Ascending aorta (tissue), 2 donors: ENCODE data around the gene PARD6B. TPM values are rescaled to one million over a fixed set of nuclear protein-coding genes. Genes with fewer than 3 reads are reported as not detected.
"Not testable (repeated sequence)": the region's sequence is repeated elsewhere in the genome, so short reads cannot be mapped to it uniquely, and the experiment has no call there.

Source experiments
- DNase-seq, 2 donors: peaks; one replicate each; pipeline ENCODE4 v3.0.0-alpha.2; 2019; ENCODE audit warnings: low spot score in 2 of 2
- H3K27ac ChIP-seq, 2 donors: fragments of 200-600 bp; sonication (generic); one replicate each; pipeline ENCODE4 v1.5.1; 2016 to 2017; ENCODE audit warnings: mild to moderate bottlenecking in 1 of 2
- H3K27me3 ChIP-seq: fragments of 200-600 bp; sonication (generic); one replicate; pipeline ENCODE4 v1.5.1; 2017
- H3K36me3 ChIP-seq, 2 donors: fragments of 200-600 bp; sonication (generic); one replicate each; pipeline ENCODE4 v1.5.1; 2016
- H3K4me1 ChIP-seq, 2 donors: fragments of 200-600 bp; sonication (generic); one replicate each; pipeline ENCODE4 v1.5.1; 2016 to 2017; ENCODE audit warnings: mild to moderate bottlenecking in 1 of 2
- H3K4me3 ChIP-seq, 2 donors: fragments of 200-600 bp; sonication (generic); one replicate each; pipeline ENCODE4 v1.5.1; 2016 to 2017; ENCODE audit warnings: mild to moderate bottlenecking in 1 of 2
- H3K9me3 ChIP-seq, 2 donors: fragments of 200-600 bp; sonication (generic); one replicate each; pipeline ENCODE4 v1.5.1; 2016
- CTCF ChIP-seq, 3 experiments: fragments of 200-600 bp in 2 of 3; fragments of 450-650 bp in 1 of 3; sonication (generic) in 2 of 3; IDR thresholded peaks; one replicate each; pipeline ENCODE4 v1.5.1; 2016 to 2019; ENCODE audit warnings: antibody characterized with exemption in 3 of 3, mild to moderate bottlenecking in 1 of 3, moderate library complexity in 1 of 3
- intact Hi-C: fragments of 100-400 bp; cut with DNase I; formaldehyde crosslinking; loops from one replicate; pipeline ENCODE4 v1.15.1; 2023
- total RNA-seq: library from RNA; depleted of rRNA; stranded (reverse); fragments of >200 nt; gene quantifications from one replicate; pipeline ENCODE4 v1.1.0, GENCODE V29; 2016

The PARD6B gene
- total RNA-seq, 1 donor from 2014 or later: 1.2 TPM

DNA sequence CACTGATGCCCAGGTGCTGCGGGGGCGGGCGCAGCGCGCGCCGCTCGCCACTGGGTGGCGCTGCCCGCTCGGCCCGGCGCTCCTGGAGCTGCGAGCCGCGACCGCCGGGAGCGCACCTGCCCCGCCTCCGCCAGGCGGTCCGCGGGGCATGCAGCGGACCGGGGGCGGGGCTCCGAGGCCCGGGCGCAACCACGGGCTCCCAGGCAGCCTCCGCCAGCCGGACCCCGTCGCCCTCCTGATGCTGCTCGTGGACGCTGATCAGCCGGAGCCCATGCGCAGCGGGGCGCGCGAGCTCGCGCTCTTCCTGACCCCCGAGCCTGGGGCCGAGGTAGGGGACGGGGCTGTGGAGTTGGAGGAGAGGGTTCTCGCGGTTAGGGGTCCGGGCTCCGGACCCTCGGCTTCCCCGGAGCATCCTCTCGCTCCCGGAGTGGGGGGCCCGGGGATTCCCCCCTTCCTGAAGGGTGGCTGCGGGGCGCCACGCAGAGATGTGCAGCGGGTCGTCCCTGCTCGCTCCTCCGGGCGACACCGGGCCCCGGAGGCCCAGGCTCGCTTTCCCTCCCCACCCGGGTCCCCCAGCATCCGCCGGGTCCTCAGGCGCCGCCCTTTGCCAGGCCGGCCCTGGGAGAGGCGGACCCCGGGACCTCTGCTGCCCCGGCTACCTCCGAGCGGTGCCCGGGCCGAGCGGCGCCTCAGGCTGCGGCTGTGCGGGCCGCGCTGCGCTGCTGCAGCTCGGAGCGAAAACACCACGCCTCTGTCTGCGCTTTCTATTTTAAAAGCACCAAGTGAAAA lies 63.7 kb downstream of the PARD6B start, which contains the start of gene BCAS4:
BCAS4 (plus strand) TSS at position 216 of the 789 bp plus-strand sequence; CDS start at position 239, 23 bp downstream.
- DNase-seq: peak; percentile 16 to 83
- H3K9me3 ChIP-seq: no peaks in the 10 kb centered on the region
- peak within 1 kb of the TSS; percentile 79 to 84 for H3K4me3 ChIP-seq
- no peaks in the 10 kb centered on the region for H3K36me3 ChIP-seq
- H3K27ac ChIP-seq: peak within 1 kb of the TSS; percentile 70 to 83
- peaks cover 7 to 24% of the 10 kb centered on the region in 2 donors for H3K4me1 ChIP-seq
- intact Hi-C loops: loop anchor here (1.0 to 5.0 kb wide), 4 partner anchors 20 to 512 kb away; no protein-coding TSS in a partner anchor
- H3K27me3 ChIP-seq: no peaks in the 10 kb centered on the region
- peak in 2 of 3 experiments; percentile 59 to 100 for TF ChIP-seq CTCF (IDR thresholded peaks at IDR 0.05)

DNA sequence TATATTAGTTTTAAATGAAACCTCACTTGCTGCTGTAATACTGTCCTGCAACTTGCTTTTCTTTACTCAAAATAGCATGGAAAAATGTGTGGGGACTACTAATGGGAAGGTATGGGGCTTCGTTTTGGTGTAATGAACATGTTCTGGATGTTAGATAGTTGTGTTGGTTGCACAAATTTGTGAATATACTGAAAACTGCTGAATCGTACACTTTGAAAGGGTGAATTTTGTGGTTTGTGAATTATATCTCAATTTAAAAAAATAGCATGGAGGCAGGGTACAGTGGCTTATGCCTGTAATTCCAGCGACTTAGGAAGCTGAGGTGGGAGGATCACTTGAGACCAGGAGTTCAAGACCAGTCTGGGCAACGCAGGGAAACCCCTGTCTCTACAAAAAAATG lies 65.8 kb downstream of the PARD6B start:
- no peak for TF ChIP-seq CTCF (IDR thresholded peaks at IDR 0.05)

DNA sequence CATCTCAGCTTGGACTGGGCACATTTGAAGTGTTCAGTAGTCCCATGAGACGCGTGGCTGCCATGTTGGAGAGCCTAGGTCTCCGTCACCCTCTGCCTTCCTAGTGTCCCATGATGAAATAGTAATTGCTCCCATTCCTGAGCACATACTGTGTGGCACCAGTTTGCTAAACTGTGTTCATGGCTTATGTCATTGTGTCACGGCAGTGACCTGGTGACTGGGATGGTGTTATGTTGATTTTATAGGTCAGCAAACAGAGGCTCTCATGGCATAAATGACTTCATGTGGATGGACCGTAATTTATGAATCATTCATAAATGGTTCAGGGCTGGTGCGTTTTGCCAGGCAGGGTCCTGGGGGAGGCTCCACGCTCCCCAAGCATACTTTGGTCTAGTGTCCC lies 67.3 kb downstream of the PARD6B start:
- Histone ChIP-seq H3K4me1 (peaks cover 3 to 13% of the 10 kb centered on the region in 2 donors), H3K4me3 (no peak overlapping the region), H3K27me3 (no peaks in the 10 kb centered on the region), H3K27ac (no peak overlapping the region), H3K36me3 (no peaks in the 10 kb centered on the region), H3K9me3 (no peaks in the 10 kb centered on the region)
- TF ChIP-seq CTCF (IDR thresholded peaks at IDR 0.05): no peak
- DNase-seq: no peak
- intact Hi-C loops: no loop called here

More for the DNA sequence above, 65.8 kb downstream of the PARD6B start:
- DNase-seq: no peak
- intact Hi-C loops: no loop called here
- Histone ChIP-seq H3K36me3 (no peaks in the 10 kb centered on the region), H3K4me1 (peaks cover 3 to 18% of the 10 kb centered on the region in 2 donors), H3K9me3 (no peaks in the 10 kb centered on the region), H3K4me3 (no peak overlapping the region), H3K27me3 (no peaks in the 10 kb centered on the region), H3K27ac (no peak overlapping the region)

GRCh38 chr20:50799176-50799889 lies 68.0 kb downstream of the PARD6B start:
- no peaks in the 10 kb centered on the region for H3K9me3 ChIP-seq
- no peaks in the 10 kb centered on the region for H3K36me3 ChIP-seq
- intact Hi-C loops: no loop called here
- no peak for DNase-seq
- H3K27ac ChIP-seq: no peak overlapping the region
- H3K4me1 ChIP-seq: peaks cover 1 to 9% of the 10 kb centered on the region in 2 donors
- no peaks in the 10 kb centered on the region for H3K27me3 ChIP-seq
- TF ChIP-seq CTCF (IDR thresholded peaks at IDR 0.05): no peak
- H3K4me3 ChIP-seq: no peak overlapping the region

DNA sequence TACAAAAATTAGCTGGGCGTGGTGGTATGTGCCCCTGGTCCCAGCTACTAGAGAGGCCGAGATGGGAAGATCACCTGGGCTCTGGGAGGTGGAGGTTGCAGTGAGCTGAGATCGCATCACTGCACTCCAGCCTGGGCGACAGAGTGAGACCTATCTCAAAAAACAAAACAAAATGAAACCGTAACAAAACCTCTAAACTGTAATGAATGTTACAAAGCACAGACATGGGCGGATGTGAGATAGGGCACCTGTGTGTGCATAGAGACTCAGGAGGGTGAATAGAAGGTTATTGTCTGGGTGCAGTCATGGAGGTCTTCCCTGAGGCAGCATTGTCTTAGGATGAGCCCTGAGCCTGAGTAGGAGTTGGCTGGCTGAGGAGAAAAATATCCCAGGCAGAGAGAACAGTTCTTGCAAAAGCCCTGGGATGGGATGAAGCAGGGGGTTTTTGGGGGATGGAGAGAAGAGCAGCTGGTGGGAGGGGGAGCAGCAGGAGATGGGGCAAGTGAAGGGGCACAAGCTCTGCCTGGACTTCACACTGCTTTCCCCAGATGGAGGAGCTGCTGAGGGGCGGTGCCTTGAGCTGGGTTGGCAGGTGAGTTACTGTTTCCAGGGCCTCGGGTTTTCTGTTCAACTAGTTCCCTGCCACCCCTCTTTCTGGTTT lies 68.6 kb downstream of the PARD6B start:
- TF ChIP-seq CTCF (IDR thresholded peaks at IDR 0.05): no peak
- no peak for DNase-seq
- no peak overlapping the region for H3K27ac ChIP-seq
- H3K27me3 ChIP-seq: no peaks in the 10 kb centered on the region
- intact Hi-C loops: no loop called here
- peaks cover 0 to 11% of the 10 kb centered on the region in 2 donors for H3K4me1 ChIP-seq
- no peak overlapping the region for H3K4me3 ChIP-seq
- H3K36me3 ChIP-seq: no peaks in the 10 kb centered on the region
- no peaks in the 10 kb centered on the region for H3K9me3 ChIP-seq

GRCh38 chr20:50800986-50801746 lies 69.8 kb downstream of the PARD6B start:
- DNase-seq, H3K27ac ChIP-seq, H3K4me3 ChIP-seq, H3K9me3 ChIP-seq, intact Hi-C loops, H3K27me3 ChIP-seq, H3K4me1 ChIP-seq, H3K36me3 ChIP-seq: not testable (repeated sequence)
